HG03175 (cell line): ENCODE measurements around the gene SF3A1.

Source experiments
- ATAC-seq: cut with Tn5 transposase; IDR thresholded peaks from one replicate; pipeline ENCODE4 v1.9.1; 2021; ENCODE audit warnings: mild to moderate bottlenecking, moderate library complexity; ENCODE audit not compliant: unreplicated experiment

SF3A1 gene

DNA sequence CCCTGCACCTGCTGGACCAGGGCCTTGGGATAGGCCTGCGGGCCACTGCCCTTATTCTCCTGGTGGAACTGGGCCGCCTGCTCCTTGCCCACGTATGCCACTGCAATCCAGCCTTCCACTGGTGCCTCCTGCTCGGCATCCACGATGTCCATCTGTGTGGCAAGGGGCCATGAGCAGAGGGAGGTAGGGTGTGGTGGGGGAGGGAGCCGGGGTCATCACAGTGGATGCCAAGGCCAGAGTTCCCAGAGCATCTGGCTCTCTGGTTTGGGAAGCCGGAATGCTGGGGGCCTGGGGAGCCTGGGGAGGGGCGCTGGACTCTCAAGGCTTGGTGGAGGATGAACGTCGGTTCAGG is 29.9 kb upstream of the SF3A1 start:
- no peak for ATAC-seq

DNA sequence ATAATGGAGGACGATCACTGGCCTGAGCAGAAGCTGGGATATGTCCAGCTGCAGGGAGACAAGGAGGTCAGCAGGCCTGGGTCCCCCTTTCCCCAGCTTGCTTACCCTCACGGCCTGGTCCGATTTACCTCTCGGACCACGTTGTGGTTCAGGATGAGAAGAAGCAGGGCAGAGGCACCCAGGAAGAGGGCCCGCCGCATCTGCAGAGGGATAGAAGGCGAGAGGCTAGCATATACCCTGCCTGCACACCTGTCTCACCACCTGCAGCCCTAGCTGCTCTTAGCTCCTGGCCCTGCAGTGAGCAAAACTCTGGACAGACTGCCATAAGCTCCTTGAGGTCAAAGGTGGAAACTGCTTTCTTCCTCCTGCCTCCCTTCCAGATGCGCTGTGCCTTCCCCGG is 29.2 kb upstream of the SF3A1 start:
- no peak for ATAC-seq

DNA sequence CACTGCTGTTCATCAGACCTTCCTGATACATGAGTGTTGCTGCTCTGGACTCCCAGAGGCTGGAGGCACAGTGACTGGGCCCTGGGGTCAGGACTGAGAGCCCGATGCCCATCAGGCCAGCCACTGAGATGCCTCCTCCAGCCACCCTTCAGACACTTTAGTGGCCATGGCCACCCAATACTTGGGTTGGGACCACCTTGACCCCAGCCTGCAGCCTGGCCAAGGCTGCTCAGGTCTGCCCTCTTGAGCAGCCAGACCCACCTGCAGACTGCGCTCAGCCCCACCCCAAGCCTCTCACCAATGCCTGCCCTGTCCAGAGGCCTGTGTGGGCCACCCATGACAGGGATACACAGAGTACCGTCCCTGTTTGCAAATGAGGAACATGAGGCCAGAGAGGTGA is 26.4 kb upstream of the SF3A1 start:
- no peak for ATAC-seq

DNA sequence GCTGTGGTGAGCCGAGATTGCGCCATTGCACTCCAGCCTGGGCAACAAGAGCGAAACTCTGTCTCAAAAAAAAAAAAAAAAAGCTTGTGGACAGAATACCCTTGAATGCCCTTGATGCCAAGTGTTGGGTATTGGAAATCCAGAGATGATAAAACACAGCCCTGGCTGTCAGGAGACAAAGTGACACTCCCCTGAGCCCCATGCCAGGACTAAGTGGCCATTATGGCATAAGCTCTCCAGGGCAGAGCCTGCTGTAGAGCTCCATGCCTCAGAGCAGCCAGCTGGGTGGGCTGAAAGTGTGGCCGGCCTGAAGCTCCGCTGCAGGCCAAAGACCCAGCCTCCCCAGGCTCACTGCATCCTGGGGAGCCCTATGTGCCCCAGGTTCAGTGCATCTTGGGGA is 25.6 kb upstream of the SF3A1 start:
- no peak for ATAC-seq

DNA sequence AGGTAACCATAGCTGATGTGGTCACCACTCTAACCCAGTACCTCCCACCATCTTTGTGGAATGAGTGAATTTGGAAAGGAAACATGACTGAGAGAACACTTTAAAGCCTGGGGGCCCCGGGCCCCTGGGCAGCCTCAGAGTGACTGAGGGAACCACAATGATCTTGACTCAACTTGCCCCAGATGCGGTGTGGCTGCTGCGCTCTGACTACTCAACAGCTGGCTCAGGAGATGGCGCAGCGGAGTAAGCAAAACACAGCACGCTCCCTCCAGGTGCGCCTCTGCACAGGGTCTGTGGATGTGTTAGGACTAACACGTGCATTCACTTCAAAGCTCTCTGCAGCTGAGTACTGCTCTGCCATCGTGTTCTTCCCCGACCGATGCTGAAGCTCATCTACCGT is 24.6 kb upstream of the SF3A1 start:
- ATAC-seq = no peak

DNA sequence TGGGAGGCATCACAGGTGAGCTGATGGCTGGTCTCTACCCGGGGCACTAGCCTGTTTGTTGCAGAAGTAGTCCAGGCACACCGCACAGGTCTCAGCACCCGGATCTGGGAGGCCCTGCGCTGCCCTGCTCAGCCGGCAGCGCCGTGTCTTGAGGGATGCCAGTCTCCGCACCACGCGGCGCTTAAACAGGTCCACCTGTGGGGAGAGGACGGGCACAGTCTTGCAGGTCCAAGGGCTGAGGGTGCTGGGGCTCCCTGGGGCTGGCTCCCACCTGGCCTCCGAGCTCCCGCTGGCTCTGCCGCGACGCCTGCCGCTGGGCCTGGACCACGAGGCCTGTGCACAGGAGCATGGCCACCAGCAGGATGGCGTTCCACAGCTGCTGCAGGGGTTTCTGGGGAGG is 23.3 kb upstream of the SF3A1 start:
- no peak for ATAC-seq

DNA sequence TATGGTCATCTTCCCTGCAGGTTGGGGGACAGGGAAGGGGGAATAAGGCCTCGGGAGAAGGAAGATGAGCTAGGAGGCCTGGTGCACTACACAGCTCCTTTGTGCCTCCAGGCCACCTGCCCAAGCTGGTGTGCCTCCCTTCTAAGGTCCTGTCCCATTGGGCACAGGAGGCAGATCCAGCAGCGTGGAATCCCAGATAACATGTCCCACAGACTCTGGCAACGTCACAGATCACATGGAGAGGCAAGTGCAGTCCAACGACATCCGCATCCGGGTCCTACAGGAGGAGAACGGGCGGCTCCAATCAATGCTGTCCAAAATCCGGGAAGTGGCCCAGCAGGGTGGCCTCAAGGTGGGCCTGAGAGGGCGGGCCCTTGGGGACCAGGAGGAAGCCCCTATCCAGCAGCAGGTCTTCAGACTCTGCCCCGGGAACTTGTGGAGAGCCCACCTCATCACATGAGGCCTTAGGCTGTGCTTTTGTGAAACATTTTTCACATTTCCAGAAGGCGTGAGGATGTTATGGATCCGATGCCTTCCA is 18.7 kb upstream of the SF3A1 start:
- no peak for ATAC-seq

DNA sequence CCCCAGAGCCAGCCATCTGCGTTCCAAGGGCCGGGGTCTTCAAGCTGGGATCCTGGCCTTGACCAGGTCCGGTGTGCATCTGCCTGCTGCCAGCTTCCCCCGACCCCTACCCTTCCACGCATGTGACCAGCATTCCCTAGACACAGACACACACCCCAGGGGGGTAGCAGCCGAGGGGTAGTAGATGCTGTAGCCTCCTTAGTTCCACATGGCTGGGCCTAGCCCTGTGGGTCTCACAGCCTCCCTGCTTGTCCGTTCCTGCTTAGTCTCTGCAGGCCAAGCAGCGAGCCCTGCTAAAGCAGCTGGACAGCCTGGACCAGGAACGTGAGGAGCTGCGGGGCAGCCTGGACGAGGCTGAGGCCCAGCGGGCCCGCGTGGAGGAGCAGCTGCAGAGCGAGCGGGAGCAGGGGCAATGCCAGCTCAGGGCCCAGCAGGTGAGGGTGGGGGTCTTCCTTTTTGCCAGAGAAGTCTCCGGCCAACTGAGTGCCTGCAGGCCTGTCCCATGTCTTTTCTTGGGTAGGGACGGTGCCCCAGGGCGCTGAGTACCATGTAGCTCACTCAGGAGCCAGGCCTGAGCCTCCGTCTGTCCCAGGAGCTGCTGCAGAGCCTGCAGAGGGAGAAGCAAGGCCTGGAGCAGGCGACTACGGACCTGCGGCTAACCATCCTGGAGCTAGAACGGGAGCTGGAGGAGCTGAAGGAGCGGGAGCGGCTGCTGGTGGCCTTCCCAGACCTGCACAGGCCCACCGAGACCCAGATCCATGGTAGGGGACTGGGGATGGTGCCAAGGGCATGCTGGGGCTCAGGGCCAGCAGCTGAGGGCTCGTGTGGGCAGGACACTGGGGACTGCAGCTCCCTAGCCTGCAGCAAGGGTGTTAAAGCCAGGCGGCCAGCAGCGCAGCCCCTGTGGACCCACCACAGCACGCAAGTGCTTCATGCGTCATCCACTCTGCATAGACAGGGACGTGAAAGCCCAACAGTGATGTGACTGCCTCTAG is 16.9 kb upstream of the SF3A1 start:
- no peak for ATAC-seq

DNA sequence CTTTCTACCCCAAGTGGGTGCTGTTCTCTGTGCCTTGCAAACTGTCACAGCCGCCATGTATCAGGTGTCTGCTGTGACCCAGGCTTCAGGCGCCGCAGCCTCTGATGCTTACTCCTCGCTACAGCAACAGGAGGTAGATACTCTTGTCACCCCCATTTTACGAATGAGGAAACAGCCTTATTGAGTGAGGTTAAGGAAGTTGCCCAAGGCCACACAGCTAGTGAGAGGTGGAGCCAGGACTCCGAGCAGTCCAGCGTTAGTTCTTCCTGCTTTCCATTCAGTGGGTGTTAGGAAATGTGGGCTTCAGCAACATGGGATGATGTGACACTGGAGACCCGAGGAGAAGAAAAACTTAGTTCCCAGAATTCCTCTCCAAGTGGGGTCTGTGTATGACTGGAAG is 16.2 kb upstream of the SF3A1 start:
- ATAC-seq = no peak

DNA sequence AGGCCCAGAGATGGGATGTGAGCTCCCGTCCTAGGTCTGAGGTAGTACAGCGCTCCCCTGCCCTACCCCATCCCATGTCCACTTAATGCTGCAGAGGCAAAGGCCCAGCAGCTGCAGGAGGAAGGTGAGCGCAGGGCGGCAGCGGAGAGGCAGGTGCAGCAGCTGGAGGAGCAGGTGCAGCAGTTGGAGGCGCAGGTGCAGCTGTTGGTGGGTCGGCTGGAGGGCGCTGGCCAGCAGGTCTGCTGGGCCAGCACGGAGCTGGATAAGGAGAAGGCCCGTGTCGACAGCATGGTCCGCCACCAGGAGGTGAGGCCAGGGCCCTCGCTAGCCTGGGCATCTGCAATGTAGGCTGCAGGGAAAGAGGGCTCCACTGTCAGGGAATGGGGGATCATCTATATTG is 15.3 kb upstream of the SF3A1 start:
- ATAC-seq = no peak

DNA sequence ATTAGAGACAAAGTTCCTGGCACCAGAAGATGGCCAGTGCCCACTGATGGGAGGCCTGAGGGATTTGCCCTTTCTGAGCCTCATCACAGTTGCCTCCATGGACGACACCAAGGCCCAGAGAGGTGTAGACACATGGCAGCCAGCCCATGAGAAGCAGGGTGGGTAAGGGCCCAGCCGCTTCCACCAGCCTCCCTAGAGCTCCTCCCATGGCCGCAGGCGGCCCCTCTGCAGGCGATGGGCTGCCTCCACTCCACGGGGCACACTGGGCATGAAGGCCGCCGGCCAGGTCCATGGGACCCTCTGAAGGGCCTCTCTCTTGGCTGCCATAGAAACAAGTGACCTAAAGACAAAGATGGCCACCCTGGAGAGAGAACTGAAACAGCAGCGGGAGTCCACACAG is 14.6 kb upstream of the SF3A1 start:
- no peak for ATAC-seq

DNA sequence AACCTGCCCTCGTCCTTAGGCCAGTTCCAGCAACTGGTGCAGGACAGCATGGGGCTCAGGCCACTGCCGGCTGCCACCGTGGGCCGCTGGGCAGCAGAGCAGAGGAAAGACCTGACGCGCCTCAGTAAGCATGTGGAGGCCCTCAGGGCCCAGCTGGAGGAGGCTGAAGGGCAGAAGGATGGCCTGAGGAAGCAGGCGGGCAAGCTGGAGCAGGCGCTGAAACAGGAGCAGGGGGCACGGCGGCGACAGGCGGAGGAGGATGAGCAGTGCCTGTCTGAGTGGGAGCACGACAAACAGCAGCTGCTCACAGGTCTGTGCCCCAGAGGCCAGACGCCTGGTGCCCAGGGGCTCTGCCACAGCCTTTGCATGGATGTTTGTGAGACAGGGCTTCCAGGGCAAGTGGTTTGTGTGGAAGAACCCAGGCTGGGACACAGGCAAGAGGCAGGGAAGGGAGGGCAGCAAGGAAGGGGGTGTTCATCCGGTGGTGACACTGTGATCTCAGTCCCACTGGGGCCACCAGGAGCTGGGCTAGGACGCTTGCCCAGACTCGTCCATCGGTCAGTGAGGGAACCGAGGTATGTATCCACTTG is 14.0 kb upstream of the SF3A1 start:
- no peak for ATAC-seq

DNA sequence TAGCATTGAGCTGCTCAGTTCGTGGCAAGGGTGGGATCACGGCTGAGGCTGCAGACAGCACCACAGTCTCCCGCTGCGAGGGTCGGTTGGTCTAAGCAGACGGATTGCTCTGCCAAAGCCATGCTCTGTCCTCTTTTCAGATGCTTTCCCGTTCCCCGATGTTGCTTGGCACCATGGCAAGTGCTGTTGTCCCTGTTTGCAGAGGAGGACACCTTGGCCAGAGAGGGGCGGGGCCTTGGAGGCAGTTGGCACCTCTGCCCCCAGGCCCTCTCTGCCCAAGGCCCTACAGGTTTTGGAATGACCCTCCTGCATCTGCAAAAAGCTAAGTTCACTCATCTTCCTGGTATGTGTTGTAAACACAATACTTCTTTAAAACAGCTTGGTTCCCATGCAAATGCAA is 11.7 kb upstream of the SF3A1 start:
- ATAC-seq = no peak

DNA sequence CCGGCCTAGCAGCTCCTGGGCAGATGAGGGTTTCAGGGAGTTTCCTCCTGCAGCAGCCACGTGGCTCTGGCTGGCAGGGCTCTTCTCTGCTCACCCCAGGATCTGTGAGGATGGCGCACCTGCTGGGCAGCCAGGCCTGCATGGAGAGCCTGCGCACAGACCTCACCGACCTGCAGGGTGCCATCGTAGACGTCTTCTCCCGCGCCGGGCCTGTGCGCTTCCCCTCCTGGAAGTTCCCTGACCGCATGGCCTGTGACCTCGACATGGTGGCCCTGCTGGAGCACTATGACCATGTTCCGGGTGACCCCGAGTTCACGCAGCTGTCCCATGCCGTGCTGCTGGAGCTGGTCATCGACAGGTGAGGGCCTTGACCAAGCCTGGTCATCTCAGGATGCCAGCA is 9.2 kb upstream of the SF3A1 start:
- no peak for ATAC-seq

DNA sequence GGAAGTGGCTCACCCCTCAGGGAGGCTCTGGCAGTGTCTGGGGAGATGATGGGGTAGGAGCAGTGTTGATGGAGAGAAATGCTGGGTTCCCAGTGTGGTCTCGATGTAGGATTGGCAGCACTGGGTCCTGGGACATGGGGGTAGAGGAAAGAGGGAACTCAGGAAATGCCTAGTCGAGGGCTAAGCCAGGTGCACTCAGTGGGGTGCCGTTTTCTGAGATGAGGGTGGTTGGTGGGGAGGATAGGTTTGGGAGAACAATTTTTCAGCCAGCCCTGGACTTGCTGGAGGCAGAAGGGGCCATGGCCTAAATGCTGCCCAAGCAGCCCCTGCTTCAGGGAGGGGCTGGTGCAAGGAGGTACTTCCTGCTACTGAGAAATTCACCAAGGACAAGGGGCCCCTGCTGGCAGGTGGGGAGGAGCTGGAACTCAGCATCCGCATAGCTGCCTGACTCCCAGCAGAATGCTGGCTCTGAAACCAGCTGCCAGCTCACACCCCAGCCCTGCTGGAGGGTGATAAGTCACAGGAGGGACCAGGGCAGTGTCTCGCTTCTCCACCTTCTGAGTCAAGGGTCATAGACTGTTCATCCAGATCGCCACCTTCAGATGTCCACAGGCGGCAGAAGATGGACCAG is 6.1 kb upstream of the SF3A1 start:
- ATAC-seq = no peak

DNA sequence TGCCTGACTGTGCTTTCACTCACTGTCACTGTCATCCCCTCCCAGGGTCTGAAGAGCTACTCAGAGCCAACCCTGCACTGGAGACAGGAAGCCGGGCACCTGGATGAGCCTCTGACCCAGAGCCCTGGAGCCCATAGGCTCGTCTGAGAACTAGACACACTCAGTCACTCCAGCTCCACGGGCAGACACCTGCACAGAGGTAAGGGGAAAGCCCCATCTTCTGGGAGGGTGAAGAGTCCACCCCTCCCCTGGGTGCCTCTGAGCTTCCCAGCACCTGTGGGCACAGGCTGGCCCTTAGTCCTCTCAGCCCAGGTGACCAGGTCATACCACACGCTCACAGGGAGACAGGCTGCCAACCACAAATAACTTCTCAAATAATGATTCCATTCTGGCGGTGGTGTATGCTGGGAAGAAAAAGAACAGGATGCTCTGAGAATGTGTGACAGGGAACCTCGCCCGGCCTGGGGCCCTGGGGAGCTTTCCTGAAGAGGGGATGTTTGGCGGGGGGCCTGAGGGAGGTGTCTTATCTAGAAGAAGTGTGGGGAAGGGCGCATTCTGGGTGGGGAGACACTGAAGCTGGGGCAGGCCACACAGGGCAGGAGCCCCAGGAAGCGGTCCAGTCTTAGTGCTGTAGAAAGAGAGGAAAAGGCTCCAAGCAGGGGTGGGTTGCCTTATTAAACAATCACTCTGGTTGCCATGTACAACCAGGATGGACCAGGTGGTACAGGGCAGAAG is 5.4 kb upstream of the SF3A1 start:
- ATAC-seq = no peak

DNA sequence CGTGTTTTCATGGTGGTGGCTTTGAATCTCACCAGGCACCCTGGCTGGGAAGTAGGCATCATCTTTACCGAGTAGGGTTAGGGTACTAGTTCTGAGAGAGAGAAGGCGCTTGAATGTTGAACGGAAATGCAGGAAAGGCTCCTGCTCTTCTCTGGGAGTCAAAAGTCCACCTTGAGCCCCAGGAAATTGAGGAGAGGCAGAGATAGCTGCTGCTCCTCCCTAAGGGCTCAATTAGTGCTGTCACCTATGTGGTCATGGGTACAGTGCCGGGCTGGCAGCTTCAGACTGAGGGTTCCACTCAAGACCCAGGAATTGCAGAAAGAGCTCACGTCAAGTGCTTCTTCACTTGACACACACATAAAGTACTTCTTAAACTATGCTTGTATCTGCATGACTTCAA is 1.8 kb upstream of the SF3A1 start:
- no peak for ATAC-seq

DNA sequence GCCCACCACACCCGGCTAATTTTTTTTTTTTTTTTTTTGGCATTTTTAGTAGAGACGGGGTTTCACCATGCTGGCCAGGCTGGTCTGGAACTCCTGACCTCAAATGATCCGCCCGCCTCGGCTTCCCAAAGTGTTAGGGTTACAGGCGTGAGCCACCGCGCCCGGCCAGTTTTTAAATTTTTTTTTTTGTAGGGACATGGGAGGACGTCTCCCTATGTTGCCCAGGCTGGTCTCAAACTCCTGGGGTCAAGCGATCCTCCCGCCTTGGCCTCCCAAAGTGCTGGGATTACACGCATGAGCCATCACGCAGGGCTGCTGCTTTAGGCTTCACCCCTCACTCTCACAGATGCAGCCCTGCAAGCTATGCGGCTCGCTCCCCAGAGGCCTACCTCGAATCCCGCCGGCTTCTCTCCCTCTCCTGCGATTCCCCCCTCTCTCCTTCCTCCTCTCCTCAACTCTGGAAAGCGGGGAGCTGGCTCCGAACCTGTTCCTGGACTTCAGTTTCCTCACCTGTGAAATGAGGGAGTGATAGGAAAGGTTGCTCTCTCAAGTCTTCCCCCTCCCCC is 1.0 kb upstream of the SF3A1 start:
- ATAC-seq = no peak

DNA sequence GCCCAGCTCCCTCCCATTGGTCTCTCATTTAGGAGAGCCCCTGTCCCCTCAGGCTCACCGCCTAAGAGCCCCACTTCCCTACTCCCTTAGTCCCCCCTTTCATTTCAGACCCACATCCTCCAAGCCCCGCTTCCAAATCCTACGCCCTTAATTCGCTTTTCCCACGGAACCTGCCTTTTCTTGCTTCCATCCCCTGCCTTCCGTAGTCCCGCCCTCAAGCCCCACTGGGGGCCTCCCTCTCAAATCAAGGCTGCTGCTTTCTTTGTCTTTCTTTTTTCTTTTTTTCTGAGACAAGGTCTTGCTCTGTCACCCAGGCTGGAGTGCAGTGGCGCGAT is 509 bp upstream of the SF3A1 start:
- no peak for ATAC-seq

DNA sequence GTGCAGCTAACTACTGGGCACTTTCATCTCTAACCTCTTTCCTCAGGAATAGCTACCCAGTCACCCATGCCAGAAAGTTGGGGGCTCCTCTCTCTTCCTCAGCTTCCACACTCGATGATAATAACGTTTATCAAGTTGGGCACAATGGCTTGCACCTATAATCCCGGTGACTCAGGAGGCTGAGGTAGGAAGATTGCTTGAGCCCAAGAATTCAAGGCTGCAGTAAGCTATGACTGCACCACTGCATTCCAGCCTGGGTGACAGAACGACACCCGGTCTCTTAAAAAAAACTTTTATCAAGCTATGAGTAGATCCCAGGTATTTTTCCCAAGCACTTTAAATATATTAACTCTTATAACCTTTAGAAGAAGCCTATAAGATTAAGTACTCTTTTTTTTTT is 2.0 kb downstream of the SF3A1 start:
- ATAC-seq = no peak

DNA sequence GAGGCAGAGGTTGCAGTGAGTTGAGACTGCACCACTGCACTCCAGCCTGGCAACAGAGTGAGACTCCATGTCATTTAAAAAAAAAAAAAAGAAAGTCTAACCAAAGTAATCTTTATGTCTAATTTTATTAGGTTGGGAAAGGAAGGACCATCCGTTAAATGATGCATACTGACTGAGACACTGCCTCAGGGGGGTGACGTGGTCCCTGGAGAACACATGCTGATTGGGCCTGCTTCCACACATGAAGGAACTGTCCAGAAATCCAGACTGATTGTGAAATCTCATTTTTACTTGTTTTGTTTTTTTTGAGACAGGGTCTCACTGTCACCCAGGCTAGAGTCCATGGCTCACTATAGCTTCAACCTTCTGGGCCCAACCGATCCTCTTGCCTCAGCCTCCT is 5.5 kb downstream of the SF3A1 start:
- ATAC-seq = no peak
